OCI-M1 (cell line): Measurements from ENCODE around the gene SUPT4H1.
"Not testable (repeated sequence)": the region's sequence is repeated elsewhere in the genome, so short reads cannot be mapped to it uniquely, and the experiment has no call there.

ENCODE experiments used
- DNase-seq: peaks from one replicate; lab custom pipeline; 2025; lab: John Stamatoyannopoulos, UW

Gene SUPT4H1

GRCh38 chr17:58363457-58364185 is 11.6 kb upstream of the SUPT4H1 start:
- no peak for DNase-seq

DNA sequence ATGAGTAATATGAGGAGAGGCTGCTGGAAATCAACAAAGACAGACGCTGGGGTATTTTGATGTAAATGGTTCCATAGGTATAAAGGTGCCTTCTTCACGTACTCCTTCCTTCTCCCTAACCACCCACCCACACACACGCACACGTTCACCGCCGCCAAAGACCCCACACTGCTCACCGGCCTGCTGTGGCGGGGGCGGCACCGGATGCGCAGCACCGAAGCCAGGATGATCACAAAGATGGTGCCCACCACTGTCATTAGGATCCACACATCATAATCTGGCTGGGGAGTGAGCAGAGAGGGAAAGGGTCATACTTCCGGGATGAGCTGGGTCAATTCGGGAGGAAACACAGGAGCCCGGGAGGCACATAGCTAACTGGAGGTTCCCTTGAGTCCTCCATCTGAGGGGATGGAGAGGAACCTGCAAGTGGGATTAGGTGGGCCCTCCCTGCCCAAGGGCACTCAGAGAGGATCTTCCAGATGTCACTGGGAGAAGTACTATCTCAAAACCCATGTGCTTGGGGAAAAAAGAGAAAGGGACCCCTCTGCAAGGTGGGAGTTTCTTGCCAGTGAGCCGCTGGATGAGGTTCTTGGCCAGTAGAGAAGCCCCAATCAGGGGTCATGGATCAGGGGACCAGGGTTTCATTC is 10.5 kb upstream of the SUPT4H1 start:
- no peak for DNase-seq

DNA sequence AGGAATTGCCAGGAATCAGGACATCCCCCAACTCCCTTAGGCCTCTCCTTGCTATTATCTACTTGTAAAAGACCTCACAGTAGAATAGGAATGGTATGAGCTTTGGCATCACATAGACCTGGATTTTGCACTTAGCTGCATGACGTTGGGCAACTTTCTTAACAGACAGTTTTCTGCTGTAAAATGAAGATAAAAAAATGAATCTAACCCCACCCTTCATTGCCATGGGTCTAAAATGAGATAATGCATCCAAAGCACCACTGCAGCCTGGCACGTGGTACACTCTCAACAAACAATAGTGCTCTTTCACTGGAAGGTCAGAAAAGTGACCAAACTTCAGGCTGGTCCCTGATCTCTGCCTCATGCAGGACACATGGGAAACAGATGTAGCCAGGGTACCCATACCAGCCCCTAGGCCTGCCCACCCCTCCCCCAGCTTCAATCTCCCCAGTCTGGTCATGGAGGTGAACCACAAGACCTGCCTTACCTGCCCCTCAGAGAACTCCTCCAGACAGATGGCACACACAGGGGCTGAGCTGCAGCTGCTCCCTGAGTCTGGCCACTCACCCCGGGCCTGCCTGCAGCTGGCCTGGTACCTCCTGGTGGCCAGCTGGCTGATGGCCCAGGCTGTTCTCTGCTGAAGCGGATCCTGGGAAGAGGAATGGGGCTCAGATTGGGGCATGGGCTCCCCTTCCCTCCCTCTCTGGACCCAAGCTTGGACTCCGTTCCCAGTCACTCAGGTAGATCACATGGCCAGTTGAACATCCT is 8.5 kb upstream of the SUPT4H1 start:
- peak; percentile 56 for DNase-seq

- DNase-seq = no peak
Measured at GRCh38 chr17:58358408-58359172, 6.6 kb upstream of the SUPT4H1 start.

- DNase-seq = no peak
Measured at GRCh38 chr17:58357312-58358297, 5.6 kb upstream of the SUPT4H1 start.

- no peak for DNase-seq
Measured at GRCh38 chr17:58356231-58356630, 4.2 kb upstream of the SUPT4H1 start.

- DNase-seq = no peak
Measured at GRCh38 chr17:58354541-58355216, 2.7 kb upstream of the SUPT4H1 start.

DNA sequence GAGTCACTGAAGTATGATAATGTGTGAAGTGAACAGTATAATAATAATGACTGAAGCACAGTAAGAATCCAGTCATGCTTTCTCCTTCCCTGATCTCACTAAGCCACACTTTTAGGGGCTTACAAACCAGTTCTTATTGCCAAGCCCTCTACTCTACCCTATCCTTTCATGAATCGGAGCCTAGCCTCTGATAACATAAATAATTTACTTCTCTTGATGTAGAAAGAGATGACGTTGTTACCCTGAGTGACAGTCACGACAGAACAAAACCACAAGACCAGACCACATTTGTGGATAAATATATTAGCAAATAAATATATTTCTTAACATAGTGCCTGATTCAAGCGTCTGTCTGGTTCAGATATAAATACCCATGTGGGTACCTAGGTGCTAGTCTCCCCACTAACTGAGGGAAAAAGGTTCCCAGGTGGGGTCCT is 1.4 kb upstream of the SUPT4H1 start:
- no peak for DNase-seq

DNA sequence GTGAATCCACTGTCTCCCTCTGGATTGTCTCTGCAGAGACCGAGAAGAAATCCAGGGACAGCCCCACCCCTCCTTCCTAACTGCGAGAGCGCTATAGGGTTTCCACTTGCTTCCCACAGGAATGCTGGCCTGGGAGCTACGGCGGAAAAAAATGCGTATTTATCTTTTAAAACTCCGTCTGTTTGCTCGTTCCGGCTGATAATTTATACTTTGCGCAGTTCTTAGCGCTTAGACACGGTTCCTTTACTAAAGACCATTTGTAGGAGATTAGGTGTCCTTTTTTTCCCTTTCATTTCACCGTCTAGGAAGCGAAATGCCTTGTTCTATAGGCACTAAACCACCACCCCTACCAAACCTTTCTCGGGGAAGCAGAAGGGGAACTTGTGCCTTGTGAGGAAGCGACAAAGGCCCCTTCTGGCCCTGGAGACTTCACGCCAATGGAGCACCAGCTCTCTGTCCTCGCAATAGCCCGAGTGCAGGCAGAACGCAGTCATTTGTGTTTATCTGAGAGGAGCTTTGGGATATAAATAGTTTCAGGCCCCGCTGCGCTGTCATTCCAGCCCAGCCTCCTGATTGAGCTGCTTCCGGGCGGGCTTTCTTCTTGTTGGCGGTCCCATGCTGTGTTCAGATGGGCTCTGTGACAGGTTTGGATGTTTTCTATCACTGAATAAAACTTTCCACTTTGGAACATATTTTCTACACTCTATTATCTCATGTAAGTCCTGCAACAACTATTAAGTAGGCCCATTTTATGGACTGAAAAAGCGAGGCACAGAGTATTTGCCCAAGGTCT is 791 bp upstream of the SUPT4H1 start:
- peak; percentile 72 for DNase-seq

GRCh38 chr17:58351182-58351581 is 819 bp downstream of the SUPT4H1 start:
- no peak for DNase-seq

DNA sequence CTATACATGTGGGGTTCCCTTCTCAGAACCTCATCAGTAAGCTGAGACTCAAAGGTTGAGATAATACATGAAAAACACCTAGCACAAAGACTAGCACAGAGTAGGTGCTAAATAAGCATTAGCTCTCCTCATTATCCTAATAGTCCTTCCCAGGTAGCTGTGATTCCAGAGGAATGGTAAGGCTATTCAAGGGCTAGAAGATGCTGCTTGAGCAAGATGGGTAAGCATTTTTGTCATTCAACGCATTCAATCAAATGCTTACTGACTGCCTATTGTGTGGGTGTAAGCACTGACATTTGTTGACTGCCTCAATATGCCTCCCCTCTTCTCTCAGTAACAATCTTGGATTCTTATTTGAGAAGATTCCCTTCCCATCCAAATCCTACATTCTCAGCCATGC is 4.0 kb downstream of the SUPT4H1 start:
- no peak for DNase-seq

DNA sequence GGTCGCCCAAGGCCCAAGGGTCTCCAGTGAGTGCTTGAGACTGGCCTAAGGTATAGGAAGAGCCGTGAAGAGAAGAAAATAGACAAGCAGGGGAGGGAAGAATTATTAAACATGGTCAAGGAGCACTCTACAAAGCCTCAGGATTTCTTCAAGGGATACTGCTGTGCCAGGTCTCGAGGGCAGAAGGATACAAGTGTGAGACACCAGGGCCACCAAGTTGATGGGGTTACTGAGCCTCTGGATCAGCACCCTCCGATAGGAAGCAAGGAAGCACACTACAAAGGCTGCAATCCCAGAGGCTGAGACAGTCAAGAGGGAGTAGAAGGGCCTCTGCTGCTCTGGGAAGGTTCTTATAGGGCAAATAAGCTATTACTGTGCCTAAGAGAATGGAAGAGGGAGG is 6.5 kb downstream of the SUPT4H1 start:
- DNase-seq = no peak

DNA sequence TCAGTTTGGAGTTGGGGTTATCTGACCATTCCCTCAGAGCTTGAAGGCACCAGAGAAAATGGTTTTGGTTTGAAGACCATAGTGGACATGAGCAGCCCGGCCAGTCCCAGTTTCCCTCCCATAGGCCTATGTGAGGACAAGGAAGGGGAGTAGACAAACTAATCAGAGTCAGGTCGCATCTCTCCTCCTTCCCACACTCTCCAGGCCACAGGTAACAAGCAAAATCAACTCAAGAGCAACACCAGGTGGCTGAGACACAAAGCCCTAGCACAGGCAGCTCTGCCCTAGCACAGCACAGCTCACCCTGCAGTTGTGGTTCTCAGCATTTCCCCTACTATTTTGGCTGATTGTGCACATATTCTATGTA is 7.2 kb downstream of the SUPT4H1 start:
- no peak for DNase-seq

GRCh38 chr17:58344047-58344790 is 7.8 kb downstream of the SUPT4H1 start:
- DNase-seq = no peak

- no peak for DNase-seq
Measured at GRCh38 chr17:58343131-58343530, 8.9 kb downstream of the SUPT4H1 start.

- no peak for DNase-seq
Measured at GRCh38 chr17:58341861-58342475, 10.0 kb downstream of the SUPT4H1 start.

GRCh38 chr17:58341136-58341860 is 10.7 kb downstream of the SUPT4H1 start:
- DNase-seq = not testable (repeated sequence)

- no peak for DNase-seq
Measured at GRCh38 chr17:58340405-58340876, 11.6 kb downstream of the SUPT4H1 start.
